Tibial nerve (tissue), 4 donors: ENCODE results near the gene GTPBP8.

Experiments
- CTCF ChIP-seq, 5 experiments: fragments of 200-600 bp in 3 of 5; fragments of 450-650 bp in 2 of 5; sonication (generic) in 3 of 5; IDR thresholded peaks; one replicate each; pipeline ENCODE4 v1.5.1; 2016 to 2019; ENCODE audit warnings: antibody characterized with exemption in 5 of 5, mild to moderate bottlenecking in 3 of 5, moderate library complexity in 2 of 5
- EP300 ChIP-seq, 2 donors: sonication (generic); formaldehyde crosslinking; IDR thresholded peaks; one replicate each; pipeline ENCODE4 v1.6.1; 2017; ENCODE audit warnings: antibody characterized with exemption in 2 of 2, mild to moderate bottlenecking in 1 of 2
- POLR2A ChIP-seq, 2 donors: fragments of 450-650 bp; IDR thresholded peaks; one replicate each; pipeline ENCODE4 v1.6.1; 2017; ENCODE audit warnings: antibody characterized with exemption in 2 of 2, mild to moderate bottlenecking in 2 of 2, moderate library complexity in 2 of 2

GRCh38 chr3:112990672-112991602 is at the start of gene GTPBP8:
- peak in 3 of 5 experiments; percentile 4 to 51 (median 35) for TF ChIP-seq CTCF (IDR thresholded peaks at IDR 0.05)
- peak; percentile 84 to 91 for TF ChIP-seq POLR2A (IDR thresholded peaks at IDR 0.05)
- TF ChIP-seq EP300 (IDR thresholded peaks at IDR 0.05): peak; percentile 70 to 94
